Tibial nerve (tissue), 3 donors: Measurements from ENCODE around the gene KRT80.

ENCODE experiments used
- CTCF ChIP-seq, 5 experiments: fragments of 200-600 bp in 3 of 5; fragments of 450-650 bp in 2 of 5; sonication (generic) in 3 of 5; IDR thresholded peaks; one replicate each; pipeline ENCODE4 v1.5.1; 2016 to 2019; ENCODE audit warnings: antibody characterized with exemption in 5 of 5, mild to moderate bottlenecking in 3 of 5, moderate library complexity in 2 of 5
- POLR2A ChIP-seq, 2 donors: fragments of 450-650 bp; IDR thresholded peaks; one replicate each; pipeline ENCODE4 v1.6.1; 2017; ENCODE audit warnings: antibody characterized with exemption in 2 of 2, mild to moderate bottlenecking in 2 of 2, moderate library complexity in 2 of 2

GRCh38 chr12:52213564-52214420 lies 22.0 kb upstream of the KRT80 start:
- TF ChIP-seq CTCF (IDR thresholded peaks at IDR 0.05) (peak; percentile 68 to 93 (median 86)), POLR2A (IDR thresholded peaks at IDR 0.05) (no peak)
